A549 (cell line): ENCODE data around the gene SMAD6. TPM values are rescaled to one million over a fixed set of nuclear protein-coding genes. Genes with fewer than 3 reads are reported as not detected.

Experiments used
- ATAC-seq, 2 experiments: fragments of 200-7000 bp in 1 of 2; fragments of >200 bp in 1 of 2; cut with Nextera tagmentation in 1 of 2; cut with Tn5 transposase in 1 of 2; 3 replicates each; pipeline versions ENCODE4 v1.8.0 to v1.9.1; 2018 to 2020; ENCODE audit warnings: mild to moderate bottlenecking in 1 of 2, moderate library complexity in 1 of 2
- CTCF ChIA-PET: fragments of 300-600 bp; sonication (Branson Sonifier 250); formaldehyde crosslinking; extraction: SDS; loops from one replicate; lab custom pipeline; 2021; ENCODE audit warnings: antibody characterized with exemption, inconsistent platforms; lab: Yijun Ruan, JAX
- POLR2A ChIA-PET: fragments of 350-600 bp; formaldehyde crosslinking; extraction: SDS; loops from one replicate; lab custom pipeline; 2021; ENCODE audit warnings: antibody characterized with exemption, inconsistent platforms; lab: Yijun Ruan, JAX
- DNase-seq, 2 experiments: peaks; one replicate each; pipeline versions ENCODE4 v3.0.0 to v3.0.0-alpha.2; 2011 to 2016; ENCODE audit warnings: low read depth in 1 of 2, low spot score in 1 of 2
- FAIRE-seq: peaks from 2 replicates; lab custom pipeline; 2011; peaks lifted over from hg19 to GRCh38; lab: Jason Lieb, UNC
- H3K27ac ChIP-seq, 2 experiments: fragments of >200 bp; sonication (Bioruptor Twin); formaldehyde crosslinking; 3 replicates each; pipeline ENCODE4 v1.5.1; 2016 to 2017
- H3K4me1 ChIP-seq: fragments of >200 bp; sonication (Bioruptor Twin); formaldehyde crosslinking; 3 replicates; pipeline ENCODE4 v1.6.1; 2016
- H3K4me2 ChIP-seq: fragments of >200 bp; sonication (Bioruptor Twin); formaldehyde crosslinking; 3 replicates; pipeline ENCODE4 v1.6.1; 2016
- H3K4me3 ChIP-seq: fragments of >200 bp; sonication (Bioruptor Twin); formaldehyde crosslinking; 3 replicates; pipeline ENCODE4 v1.5.1; 2016
- H3K9me3 ChIP-seq: fragments of >200 bp; sonication (Bioruptor Twin); formaldehyde crosslinking; 3 replicates; pipeline ENCODE4 v1.6.1; 2016
- CBX8 ChIP-seq: fragments of 200-600 bp; sonication (generic); IDR thresholded peaks from 2 replicates; pipeline ENCODE4 v1.6.1; 2016
- ESRRA ChIP-seq: fragments of 150-350 bp; IDR thresholded peaks from 2 replicates; pipeline ENCODE4 v1.6.1; 2014; ENCODE audit warnings: mild to moderate bottlenecking, low read length, borderline replicate concordance
- FOSB ChIP-seq: fragments of 250-450 bp; sonication (Bioruptor Pico); IDR thresholded peaks from 2 replicates; pipeline ENCODE4 v1.5.0; 2020; ENCODE audit warnings: mild to moderate bottlenecking, moderate library complexity
- HOXB13 ChIP-seq: fragments of 250-450 bp; sonication (Bioruptor Pico); IDR thresholded peaks from 2 replicates; pipeline ENCODE4 v1.5.0; 2020; ENCODE audit warnings: low read depth, mild to moderate bottlenecking, moderate library complexity
- JUN ChIP-seq, 2 experiments: fragments of >200 bp; sonication (Bioruptor Twin); formaldehyde crosslinking; IDR thresholded peaks; 2 replicates in 1 of 2; 3 replicates in 1 of 2; pipeline ENCODE4 v1.6.1; 2016 to 2017
- KDM5A ChIP-seq: fragments of 200-600 bp; sonication (generic); IDR thresholded peaks from 2 replicates; pipeline ENCODE4 v1.6.1; 2016; ENCODE audit warnings: antibody characterized with exemption, mild to moderate bottlenecking
- MAX ChIP-seq: IDR thresholded peaks from 2 replicates; pipeline ENCODE4 v1.6.1; 2012
- POLR2A ChIP-seq: IDR thresholded peaks from 2 replicates; pipeline ENCODE4 v1.6.1; 2012; ENCODE audit warnings: mild to moderate bottlenecking, low read length
- ZC3H11A ChIP-seq: fragments of 450-650 bp; IDR thresholded peaks from 2 replicates; pipeline ENCODE4 v1.6.1; 2014; ENCODE audit warnings: antibody characterized with exemption, mild to moderate bottlenecking
- ZNF302 ChIP-seq: fragments of 250-450 bp; sonication (Bioruptor Pico); IDR thresholded peaks from 2 replicates; pipeline ENCODE4 v1.9.0; 2021; ENCODE audit warnings: inconsistent platforms, mild to moderate bottlenecking, moderate library complexity
- WGBS: methylation state at CpG from one replicate; pipeline ENCODE4 v1.1.6; 2017; ENCODE audit errors: missing lambda C conversion rate; 5-methylcytosine and 5-hydroxymethylcytosine counted together
- polyA plus RNA-seq, 4 experiments: library from polyadenylated mRNA; depleted of rRNA in 3 of 4; stranded (reverse); fragments of >200 nt; fragmentation: RNase III in 1 of 4; extraction: RNeasy Plus Mini Kit Qiagen cat#74134 plus additional on column Dnase treatment in 1 of 4; gene quantifications; 2 replicates in 3 of 4; 3 replicates in 1 of 4; pipeline ENCODE4 v1.2.3, GENCODE V29; 2011 to 2017
- TF ChIP-seq, protein P1 (sequence below): fragments of >200 bp; sonication (Bioruptor Twin); formaldehyde crosslinking; IDR thresholded peaks from 3 replicates; pipeline ENCODE4 v1.5.1; 2016
- TF ChIP-seq, protein P2 (sequence below): fragments of 200-600 bp; sonication (generic); IDR thresholded peaks from 2 replicates; pipeline ENCODE4 v1.6.1; 2016; ENCODE audit warnings: antibody characterized with exemption, mild to moderate bottlenecking, moderate library complexity

Gene SMAD6
- polyA plus RNA-seq, 2 of the 4 experiments (the other 2 are of a cell fraction) = 9.6 to 46.6 TPM

DNA sequence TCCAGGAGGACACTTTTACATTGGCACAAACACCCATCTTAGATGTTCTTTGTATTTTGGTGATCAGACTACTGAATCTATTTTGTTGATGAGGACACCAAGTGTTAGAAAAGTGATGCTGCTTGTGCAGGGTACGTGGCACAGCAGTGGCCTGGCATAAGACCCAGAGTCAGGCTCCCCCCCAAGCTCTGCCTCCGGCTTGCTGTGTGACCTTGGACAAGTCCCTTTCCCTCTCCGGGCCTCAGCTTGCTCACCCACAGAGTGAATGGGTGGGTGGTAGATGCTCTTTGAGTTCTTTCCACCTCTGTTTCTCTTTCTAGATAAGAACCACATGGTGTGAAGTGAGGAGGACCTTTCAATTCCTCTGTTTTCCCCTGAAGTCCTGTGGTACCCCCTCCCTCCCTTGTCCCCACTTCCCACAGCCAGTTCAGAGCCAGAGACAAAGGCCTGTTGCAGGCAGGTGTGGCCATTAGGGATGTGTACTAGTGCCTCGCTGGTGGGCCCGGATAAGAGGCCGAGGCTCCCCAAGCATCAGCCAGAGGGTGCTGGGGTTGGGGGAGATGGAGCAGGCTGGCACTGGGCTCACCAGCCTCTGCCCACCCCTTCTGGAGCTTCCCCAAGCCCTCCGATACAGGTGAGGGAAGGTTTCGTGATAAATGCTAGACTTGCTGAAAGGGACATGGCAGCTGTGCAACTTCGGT lies 43.6 kb downstream of the SMAD6 start:
- CTCF ChIA-PET = interaction anchor here (1.0 to 42.9 kb wide), 8 partner anchors 12 to 105 kb away, joined by 4 to 779 read pairs (median 6); partner anchors contain the start of gene SMAD6
- DNase-seq (no peak), ATAC-seq (no peak), FAIRE-seq (no peak)
- Histone ChIP-seq H3K27ac (peak overlapping the region; percentile 71 to 87), H3K4me1 (peaks cover 76% of the 10 kb centered on the region), H3K9me3 (no peaks in the 10 kb centered on the region), H3K4me2 (peak overlapping the region; percentile 22; the same call in 1 of the 3 replicates), H3K4me3 (no peak overlapping the region)
- WGBS = 85% methylated on average over 9 of the region's 9 CpGs
- no peak for TF ChIP-seq FOSB (CRISPR knock-in tag)
- TF ChIP-seq KDM5A = no peak
- no peak for TF ChIP-seq CBX8
- TF ChIP-seq ZNF302 (CRISPR knock-in tag) = no peak
- TF ChIP-seq, protein P1, sequence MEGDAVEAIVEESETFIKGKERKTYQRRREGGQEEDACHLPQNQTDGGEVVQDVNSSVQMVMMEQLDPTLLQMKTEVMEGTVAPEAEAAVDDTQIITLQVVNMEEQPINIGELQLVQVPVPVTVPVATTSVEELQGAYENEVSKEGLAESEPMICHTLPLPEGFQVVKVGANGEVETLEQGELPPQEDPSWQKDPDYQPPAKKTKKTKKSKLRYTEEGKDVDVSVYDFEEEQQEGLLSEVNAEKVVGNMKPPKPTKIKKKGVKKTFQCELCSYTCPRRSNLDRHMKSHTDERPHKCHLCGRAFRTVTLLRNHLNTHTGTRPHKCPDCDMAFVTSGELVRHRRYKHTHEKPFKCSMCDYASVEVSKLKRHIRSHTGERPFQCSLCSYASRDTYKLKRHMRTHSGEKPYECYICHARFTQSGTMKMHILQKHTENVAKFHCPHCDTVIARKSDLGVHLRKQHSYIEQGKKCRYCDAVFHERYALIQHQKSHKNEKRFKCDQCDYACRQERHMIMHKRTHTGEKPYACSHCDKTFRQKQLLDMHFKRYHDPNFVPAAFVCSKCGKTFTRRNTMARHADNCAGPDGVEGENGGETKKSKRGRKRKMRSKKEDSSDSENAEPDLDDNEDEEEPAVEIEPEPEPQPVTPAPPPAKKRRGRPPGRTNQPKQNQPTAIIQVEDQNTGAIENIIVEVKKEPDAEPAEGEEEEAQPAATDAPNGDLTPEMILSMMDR = no peak
- TF ChIP-seq JUN (IDR thresholded peaks at IDR 0.05) = no peak
- TF ChIP-seq, protein P2, sequence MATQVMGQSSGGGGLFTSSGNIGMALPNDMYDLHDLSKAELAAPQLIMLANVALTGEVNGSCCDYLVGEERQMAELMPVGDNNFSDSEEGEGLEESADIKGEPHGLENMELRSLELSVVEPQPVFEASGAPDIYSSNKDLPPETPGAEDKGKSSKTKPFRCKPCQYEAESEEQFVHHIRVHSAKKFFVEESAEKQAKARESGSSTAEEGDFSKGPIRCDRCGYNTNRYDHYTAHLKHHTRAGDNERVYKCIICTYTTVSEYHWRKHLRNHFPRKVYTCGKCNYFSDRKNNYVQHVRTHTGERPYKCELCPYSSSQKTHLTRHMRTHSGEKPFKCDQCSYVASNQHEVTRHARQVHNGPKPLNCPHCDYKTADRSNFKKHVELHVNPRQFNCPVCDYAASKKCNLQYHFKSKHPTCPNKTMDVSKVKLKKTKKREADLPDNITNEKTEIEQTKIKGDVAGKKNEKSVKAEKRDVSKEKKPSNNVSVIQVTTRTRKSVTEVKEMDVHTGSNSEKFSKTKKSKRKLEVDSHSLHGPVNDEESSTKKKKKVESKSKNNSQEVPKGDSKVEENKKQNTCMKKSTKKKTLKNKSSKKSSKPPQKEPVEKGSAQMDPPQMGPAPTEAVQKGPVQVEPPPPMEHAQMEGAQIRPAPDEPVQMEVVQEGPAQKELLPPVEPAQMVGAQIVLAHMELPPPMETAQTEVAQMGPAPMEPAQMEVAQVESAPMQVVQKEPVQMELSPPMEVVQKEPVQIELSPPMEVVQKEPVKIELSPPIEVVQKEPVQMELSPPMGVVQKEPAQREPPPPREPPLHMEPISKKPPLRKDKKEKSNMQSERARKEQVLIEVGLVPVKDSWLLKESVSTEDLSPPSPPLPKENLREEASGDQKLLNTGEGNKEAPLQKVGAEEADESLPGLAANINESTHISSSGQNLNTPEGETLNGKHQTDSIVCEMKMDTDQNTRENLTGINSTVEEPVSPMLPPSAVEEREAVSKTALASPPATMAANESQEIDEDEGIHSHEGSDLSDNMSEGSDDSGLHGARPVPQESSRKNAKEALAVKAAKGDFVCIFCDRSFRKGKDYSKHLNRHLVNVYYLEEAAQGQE = peak; percentile 31; the same call in 1 of the 2 replicates
- POLR2A ChIA-PET = no interaction called here

DNA sequence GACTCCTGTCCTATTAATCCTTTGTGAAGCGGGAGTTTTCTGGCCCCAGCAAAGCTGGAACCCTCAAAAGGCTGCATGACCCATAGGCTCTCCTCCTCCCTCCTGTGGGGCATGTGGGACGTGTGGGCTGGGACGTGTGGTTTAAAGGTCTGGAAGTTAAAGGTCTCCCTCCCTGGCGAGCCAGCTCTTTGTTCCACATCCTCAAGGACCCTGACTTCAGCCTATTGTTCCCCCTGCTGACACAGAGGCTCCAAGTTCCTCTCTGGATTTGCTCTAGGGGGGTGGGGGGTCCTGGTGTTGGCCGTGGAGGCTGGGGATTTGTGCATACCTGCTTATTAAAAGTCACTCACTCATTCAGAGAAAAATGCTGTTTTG lies 44.2 kb downstream of the SMAD6 start:
- peak overlapping the region; percentile 71 to 87 for H3K27ac ChIP-seq
- peaks cover 77% of the 10 kb centered on the region for H3K4me1 ChIP-seq
- POLR2A ChIA-PET = no interaction called here
- H3K4me3 ChIP-seq = no peak overlapping the region
- no peaks in the 10 kb centered on the region for H3K9me3 ChIP-seq
- ATAC-seq (no peak), FAIRE-seq (no peak), DNase-seq (no peak)
- CTCF ChIA-PET = interaction anchor here (1.0 to 42.9 kb wide), 7 partner anchors 11 to 104 kb away, joined by 4 to 779 read pairs (median 6); partner anchors contain the start of gene SMAD6
- TF ChIP-seq ESRRA (no peak), ZC3H11A (no peak), MAX (no peak)
- 71% methylated on average over 5 of the region's 5 CpGs for WGBS
- peak overlapping the region; percentile 9; the same call in 2 of the 3 replicates for H3K4me2 ChIP-seq

DNA sequence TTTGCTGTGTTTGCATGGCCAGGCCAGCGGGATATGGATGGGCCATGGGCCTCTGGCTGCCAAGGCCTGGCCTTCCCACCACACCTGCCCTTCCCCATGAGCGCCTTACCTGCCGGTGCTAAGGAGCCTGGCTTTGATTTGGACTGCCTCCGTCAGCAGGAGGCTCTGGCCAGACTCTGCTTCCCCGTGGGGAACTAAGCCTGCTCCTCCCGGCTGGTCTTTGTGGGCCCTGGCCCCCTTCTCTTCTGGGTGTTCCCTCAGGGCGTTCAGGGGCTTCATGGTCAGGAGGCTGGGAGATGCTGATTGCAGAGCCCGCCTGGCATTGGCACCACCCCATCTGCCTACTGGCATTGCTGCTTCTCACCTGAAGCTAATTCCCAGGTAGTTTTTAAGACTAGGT lies 45.2 kb downstream of the SMAD6 start:
- 96% methylated on average over 7 of the region's 8 CpGs for WGBS
- TF ChIP-seq HOXB13 (CRISPR knock-in tag) (peak; percentile 11; the same call in 1 of the 2 replicates), POLR2A (no peak)
- ATAC-seq = no peak
- DNase-seq = no peak
- Histone ChIP-seq H3K9me3 (no peaks in the 10 kb centered on the region), H3K4me3 (no peak overlapping the region), H3K4me2 (peak overlapping the region; percentile 66), H3K4me1 (peaks cover 86% of the 10 kb centered on the region), H3K27ac (peak overlapping the region; percentile 71 to 87)
- ChIA-PET CTCF (interaction anchor here (0.9 to 42.9 kb wide), 5 partner anchors 10 to 104 kb away, joined by 3 to 779 read pairs (median 4); partner anchors contain the start of gene SMAD6), POLR2A (no interaction called here)
- FAIRE-seq = no peak
